Adrenal gland (tissue), 5 donors: ENCODE data around the gene EDEM2.

Experiments used
- POLR2A ChIP-seq, 2 donors: fragments of 450-650 bp; IDR thresholded peaks; one replicate each; pipeline ENCODE4 v1.6.1; 2017; ENCODE audit warnings: antibody characterized with exemption in 2 of 2, mild to moderate bottlenecking in 2 of 2, moderate library complexity in 1 of 2
- TF ChIP-seq, protein P1 (sequence below), 6 experiments: fragments of 450-650 bp in 4 of 6; fragments of 200-600 bp in 2 of 6; sonication (generic) in 1 of 6; IDR thresholded peaks; 1 replicate in 5 of 6; 2 replicates in 1 of 6; pipeline versions ENCODE4 v1.5.1 to v1.8.0; 2016 to 2021; ENCODE audit warnings: antibody characterized with exemption in 6 of 6, mild to moderate bottlenecking in 2 of 6, moderate library complexity in 1 of 6
- donor health status: DM: no; HTN: no; CAD: no.

DNA sequence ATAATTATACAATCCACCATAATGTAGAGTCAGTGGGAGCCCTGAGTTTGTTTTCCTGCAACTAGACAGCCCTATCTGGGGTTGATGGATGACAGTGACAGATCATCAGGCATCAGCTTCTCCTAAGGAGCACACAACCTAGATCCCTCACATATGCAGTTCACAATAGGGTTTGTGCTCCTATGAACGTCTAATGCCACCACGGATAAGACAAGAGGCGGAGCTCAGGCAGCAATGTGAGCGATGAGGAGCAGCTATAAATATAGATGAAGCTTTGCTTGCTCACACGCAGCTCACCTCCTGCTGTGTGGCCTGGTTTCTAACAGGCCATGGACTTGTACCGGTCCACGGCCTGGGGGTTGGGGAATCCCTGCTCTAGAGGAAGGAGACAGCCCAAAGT, 25.9 kb downstream of the EDEM2 start:
- TF ChIP-seq, protein P1, sequence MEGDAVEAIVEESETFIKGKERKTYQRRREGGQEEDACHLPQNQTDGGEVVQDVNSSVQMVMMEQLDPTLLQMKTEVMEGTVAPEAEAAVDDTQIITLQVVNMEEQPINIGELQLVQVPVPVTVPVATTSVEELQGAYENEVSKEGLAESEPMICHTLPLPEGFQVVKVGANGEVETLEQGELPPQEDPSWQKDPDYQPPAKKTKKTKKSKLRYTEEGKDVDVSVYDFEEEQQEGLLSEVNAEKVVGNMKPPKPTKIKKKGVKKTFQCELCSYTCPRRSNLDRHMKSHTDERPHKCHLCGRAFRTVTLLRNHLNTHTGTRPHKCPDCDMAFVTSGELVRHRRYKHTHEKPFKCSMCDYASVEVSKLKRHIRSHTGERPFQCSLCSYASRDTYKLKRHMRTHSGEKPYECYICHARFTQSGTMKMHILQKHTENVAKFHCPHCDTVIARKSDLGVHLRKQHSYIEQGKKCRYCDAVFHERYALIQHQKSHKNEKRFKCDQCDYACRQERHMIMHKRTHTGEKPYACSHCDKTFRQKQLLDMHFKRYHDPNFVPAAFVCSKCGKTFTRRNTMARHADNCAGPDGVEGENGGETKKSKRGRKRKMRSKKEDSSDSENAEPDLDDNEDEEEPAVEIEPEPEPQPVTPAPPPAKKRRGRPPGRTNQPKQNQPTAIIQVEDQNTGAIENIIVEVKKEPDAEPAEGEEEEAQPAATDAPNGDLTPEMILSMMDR (IDR thresholded peaks at IDR 0.05), result no peak
- TF ChIP-seq POLR2A (IDR thresholded peaks at IDR 0.05), result no peak
